Heart left ventricle (tissue), 16 donors: ENCODE measurements around the gene EIF2AK2. TPM values are rescaled to one million over a fixed set of nuclear protein-coding genes. Genes with fewer than 3 reads are reported as not detected.

Source experiments
- ATAC-seq, 4 donors: fragments of 200-7000 bp; cut with Tn5 transposase; one replicate each; pipeline ENCODE4 v1.9.1; 2020 to 2022; ENCODE audit warnings: moderate library complexity in 4 of 4, mild to moderate bottlenecking in 3 of 4, moderate number of reproducible peaks in 1 of 4
- DNase-seq, 5 donors: peaks; one replicate each; pipeline ENCODE4 v3.0.0-alpha.2; 2020
- H3K27ac ChIP-seq, 12 donors: fragments of 200-600 bp; sonication (generic) in 4 of 12; one replicate each; pipeline versions ENCODE4 v1.5.0 to v1.8.0; 2016 to 2022; ENCODE audit warnings: mild to moderate bottlenecking in 2 of 12
- H3K27me3 ChIP-seq, 9 donors: fragments of 200-600 bp; sonication (generic) in 2 of 9; one replicate each; pipeline versions ENCODE4 v1.5.1 to v1.8.0; 2016 to 2022; ENCODE audit warnings: mild to moderate bottlenecking in 3 of 9
- H3K36me3 ChIP-seq, 9 donors: fragments of 200-600 bp; sonication (generic) in 2 of 9; one replicate each; pipeline versions ENCODE4 v1.5.0 to v1.8.0; 2018 to 2022; ENCODE audit warnings: mild to moderate bottlenecking in 2 of 9
- H3K4me1 ChIP-seq, 12 donors: fragments of 200-600 bp; sonication (generic) in 4 of 12; one replicate each; pipeline versions ENCODE4 v1.5.0 to v1.8.0; 2016 to 2022; ENCODE audit warnings: mild to moderate bottlenecking in 3 of 12
- H3K4me3 ChIP-seq, 12 donors: fragments of 200-600 bp; sonication (generic) in 4 of 12; one replicate each; pipeline versions ENCODE4 v1.5.0 to v1.8.0; 2017 to 2022; ENCODE audit warnings: mild to moderate bottlenecking in 9 of 12, moderate library complexity in 4 of 12
- H3K9me3 ChIP-seq, 12 donors: fragments of 200-600 bp; sonication (generic) in 4 of 12; one replicate each; pipeline versions ENCODE4 v1.5.0 to v1.8.0; 2016 to 2022; ENCODE audit warnings: mild to moderate bottlenecking in 1 of 12
- CTCF ChIP-seq, 12 donors: fragments of 200-600 bp; sonication (generic) in 4 of 12; IDR thresholded peaks; one replicate each; pipeline versions ENCODE4 v1.5.0 to v1.8.0; 2018 to 2022; ENCODE audit warnings: antibody characterized with exemption in 12 of 12, mild to moderate bottlenecking in 5 of 12
- POLR2A ChIP-seq, 2 donors: fragments of 450-650 bp; IDR thresholded peaks; one replicate each; pipeline ENCODE4 v1.6.1; 2017; ENCODE audit warnings: antibody characterized with exemption in 2 of 2, mild to moderate bottlenecking in 2 of 2, moderate library complexity in 2 of 2
- WGBS, 4 donors: extraction: QIAGEN DNeasy Blood & Tissue Kit in 2 of 4; methylation state at CpG; one replicate each; pipeline versions ENCODE4 v1.1.5 to v1.1.7; 2013 to 2018; 5-methylcytosine and 5-hydroxymethylcytosine counted together
- intact Hi-C, 10 donors: fragments of 100-400 bp; cut with DNase I; formaldehyde crosslinking; loops; one replicate each; pipeline versions ENCODE4 v1.11.1 to v1.14.2; 2022
- polyA plus RNA-seq, 2 donors: library from polyadenylated mRNA; stranded (reverse); fragments of 200-250 nt; gene quantifications; one replicate each; pipeline ENCODE4 v1.2.3, GENCODE V29; 2013
- total RNA-seq, 9 donors: library from RNA; depleted of rRNA in 2 of 9; stranded (reverse); fragments of >200 nt in 2 of 9; fragmentation: NEBNext Ultra II Directional in 3 of 9; extraction: Animal tissue kit (Norgen Biotek cat#: 25700) in 3 of 9; gene quantifications; one replicate each; pipeline versions ENCODE4 v1.1.0 to v1.2.4, GENCODE V29; 2016 to 2023
- donor health status: ischemic (EF 13 %, LVEDD 7.1; RV severe dilation, severe dysfunction).
- donor health status: healthy with polysubstance abuse.
- donor health status: DM: no; HTN: yes; CAD: no.
- donor health status: DM: no; HTN: no; CAD: no.
- donor health status: ischemic (EF 25% LVEDD 6.9; RV normal size, moderate dysfunction).
- donor health status: ischemic (EF 25% LVEDD 5.7; RV mildly dilated, moderate dysfunction).
- donor health status: healthy.
- donor health status: DM: yes; HTN: yes; CAD: no.
- donor health status: ischemic (EF 35%, LVEDD 5.7; RV mildly dilated, moderate dysfunction).
- donor health status: nonischemic (EF 11% LVEDD 7.7; RV severe dilation, severe dysfunction).
- donor health status: DM: yes; HTN: yes; CAD: no.
- donor health status: PGD.
- donor health status: ischemic (EF 29% LVEDD 5.4; RV normal size, mild dysfunction).
- donor health status: nonischemic (EF 23%, LVEDD 6.1; RV moderate dilation, normal function).

Gene EIF2AK2
- total and polyA plus RNA-seq, 11 donors = 4.9 to 38.2 (median 19.2) TPM

- no peaks in the 10 kb centered on the region for H3K27me3 ChIP-seq
- H3K36me3 ChIP-seq = peaks cover 0 to 98% (median 90%) of the 10 kb centered on the region in 9 donors
- TF ChIP-seq CTCF (IDR thresholded peaks at IDR 0.05) (no peak), POLR2A (IDR thresholded peaks at IDR 0.05) (no peak)
- H3K27ac ChIP-seq = no peak overlapping the region
- no peak overlapping the region for H3K4me3 ChIP-seq
- DNase-seq (no peak), ATAC-seq (no peak)
- WGBS, 4 donors = 94 to 97% (median 97%) methylated on average over 4 of the region's 4 CpGs
- no peaks in the 10 kb centered on the region for H3K9me3 ChIP-seq
- H3K4me1 ChIP-seq = no peaks in the 10 kb centered on the region
- intact Hi-C loops = no loop called here
These were observed 47.3 kb downstream of the EIF2AK2 start for GRCh38 chr2:37109523-37109922.

- H3K4me3 ChIP-seq = no peak overlapping the region
- intact Hi-C loops = no loop called here
- 87 to 93% (median 88%) methylated on average over 5 of the region's 5 CpGs for WGBS, 4 donors
- TF ChIP-seq CTCF (IDR thresholded peaks at IDR 0.05) = no peak
- TF ChIP-seq POLR2A (IDR thresholded peaks at IDR 0.05) = no peak
- no peak overlapping the region for H3K27ac ChIP-seq
- DNase-seq (no peak), ATAC-seq (no peak)
- H3K4me1 ChIP-seq = no peaks in the 10 kb centered on the region
- no peaks in the 10 kb centered on the region for H3K9me3 ChIP-seq
- H3K27me3 ChIP-seq = no peaks in the 10 kb centered on the region
- H3K36me3 ChIP-seq = peaks cover 0 to 100% (median 96%) of the 10 kb centered on the region in 9 donors
These were observed 51.6 kb downstream of the EIF2AK2 start for GRCh38 chr2:37105150-37105549.

GRCh38 chr2:37104178-37104577 lies 52.6 kb downstream of the EIF2AK2 start:
- DNase-seq = no peak
- intact Hi-C loops = no loop called here
- no peak for ATAC-seq
- Histone ChIP-seq H3K4me1 (no peaks in the 10 kb centered on the region), H3K9me3 (no peaks in the 10 kb centered on the region), H3K4me3 (no peak overlapping the region), H3K27ac (no peak overlapping the region), H3K36me3 (peaks cover 0 to 100% (median 96%) of the 10 kb centered on the region in 9 donors), H3K27me3 (no peaks in the 10 kb centered on the region)
- TF ChIP-seq POLR2A (IDR thresholded peaks at IDR 0.05) = no peak
- TF ChIP-seq CTCF (IDR thresholded peaks at IDR 0.05) = no peak
- 94 to 99% (median 97%) methylated on average over 2 of the region's 2 CpGs for WGBS, 4 donors

GRCh38 chr2:37102588-37102987 lies 54.2 kb downstream of the EIF2AK2 start:
- TF ChIP-seq POLR2A (IDR thresholded peaks at IDR 0.05) (no peak), CTCF (IDR thresholded peaks at IDR 0.05) (no peak)
- 91 to 95% (median 93%) methylated on average over 3 of the region's 3 CpGs for WGBS, 4 donors
- H3K27ac ChIP-seq = no peak overlapping the region

More at GRCh38 chr2:37102588-37102987, 54.2 kb downstream of the EIF2AK2 start:
- intact Hi-C loops = no loop called here
- ATAC-seq (no peak), DNase-seq (no peak)
- Histone ChIP-seq H3K9me3 (no peaks in the 10 kb centered on the region), H3K4me1 (no peaks in the 10 kb centered on the region), H3K27me3 (no peaks in the 10 kb centered on the region), H3K4me3 (no peak overlapping the region), H3K36me3 (peaks cover 0 to 100% (median 93%) of the 10 kb centered on the region in 9 donors)
